GM12878 (cell line): ENCODE measurements around the gene CRIM1. TPM values are rescaled to one million over a fixed set of nuclear protein-coding genes. Genes with fewer than 3 reads are reported as not detected.
"Not testable (repeated sequence)": the region's sequence is repeated elsewhere in the genome, so short reads cannot be mapped to it uniquely, and the experiment has no call there.

Experiments
- ATAC-seq: fragments of 200-7000 bp; cut with Tn5 transposase; 3 replicates; pipeline ENCODE4 v1.9.1; 2020; ENCODE audit warnings: mild to moderate bottlenecking, moderate library complexity
- BruUV-seq: library from RNA; stranded (reverse); fragments of 400-500 nt; replicated peaks from 2 replicates; lab custom pipeline; 2021; lab: Mats Ljungman, UMichigan
- CTCF ChIA-PET: fragments of 300-600 bp; sonication (Branson Sonifier 250); formaldehyde crosslinking; extraction: SDS; loops from one replicate; lab custom pipeline; 2021; ENCODE audit warnings: inconsistent platforms; lab: Yijun Ruan, JAX
- POLR2A ChIA-PET: fragments of 350-600 bp; formaldehyde crosslinking; extraction: SDS; loops from one replicate; lab custom pipeline; 2021; ENCODE audit warnings: inconsistent platforms; lab: Charles Lee
- RAD21 ChIA-PET: fragments of 300-600 bp; sonication (Branson Sonifier 250); formaldehyde crosslinking; loops from one replicate; lab custom pipeline; 2023; ENCODE audit warnings: antibody characterized with exemption; ENCODE audit not compliant: unreplicated experiment; lab: Charles Lee
- SMC1A ChIA-PET: fragments of 300-600 bp; sonication (Branson Sonifier 250); formaldehyde crosslinking; loops from one replicate; lab custom pipeline; 2023; ENCODE audit not compliant: unreplicated experiment, uncharacterized antibody; lab: Charles Lee
- DNase-seq: peaks from one replicate; pipeline ENCODE4 v3.0.0-alpha.2; 2011; ENCODE audit warnings: low read depth, low spot score
- FAIRE-seq: peaks from 3 replicates; lab custom pipeline; 2011; peaks lifted over from hg19 to GRCh38; lab: Jason Lieb, UNC
- H2AFZ ChIP-seq: 2 replicates; pipeline ENCODE4 v1.6.0; 2011; ENCODE audit warnings: low read depth, low read length, control low read depth; ENCODE audit not compliant: control insufficient read depth
- H3K27ac ChIP-seq: 2 replicates; pipeline ENCODE4 v1.5.1; 2011; ENCODE audit warnings: control low read depth; ENCODE audit not compliant: control insufficient read depth, insufficient read depth
- H3K27me3 ChIP-seq, 2 experiments: replicated peaks in 1 of 2; 2 replicates each; pipeline versions ENCODE4 v1.6.0 to v1.6.1; 2011; ENCODE audit warnings: low read length in 1 of 2; ENCODE audit not compliant: control insufficient read depth in 2 of 2, insufficient read depth in 2 of 2
- H3K36me3 ChIP-seq, 2 experiments: 2 replicates each; pipeline ENCODE4 v1.5.1; 2011; ENCODE audit warnings: low read length in 1 of 2; ENCODE audit not compliant: control insufficient read depth in 2 of 2, insufficient read depth in 2 of 2
- H3K4me1 ChIP-seq: 2 replicates; pipeline ENCODE4 v1.6.1; 2011; ENCODE audit warnings: mild to moderate bottlenecking, low read length, moderate library complexity, mixed read lengths; ENCODE audit not compliant: control insufficient read depth, insufficient read depth
- H3K4me2 ChIP-seq: 2 replicates; pipeline ENCODE4 v1.6.0; 2011; ENCODE audit warnings: control low read depth; ENCODE audit not compliant: control insufficient read depth, insufficient read depth
- H3K4me3 ChIP-seq: fragments of 200-600 bp; sonication (generic); 2 replicates; pipeline ENCODE4 v1.5.1; 2016
- H3K79me2 ChIP-seq: 2 replicates; pipeline ENCODE4 v1.6.0; 2011; ENCODE audit warnings: low read length; ENCODE audit not compliant: control insufficient read depth, insufficient read depth
- H3K9ac ChIP-seq: 2 replicates; pipeline ENCODE4 v1.8.0; 2011; ENCODE audit warnings: low read length, control low read depth, mixed read lengths; ENCODE audit not compliant: control insufficient read depth, insufficient read depth
- H3K9me3 ChIP-seq: replicated peaks from 3 replicates; pipeline ENCODE4 v1.5.1; 2011; ENCODE audit warnings: mild to moderate bottlenecking, low read length; ENCODE audit not compliant: control insufficient read depth, insufficient read depth
- H4K20me1 ChIP-seq: 2 replicates; pipeline ENCODE4 v1.6.0; 2011; ENCODE audit not compliant: control insufficient read depth, insufficient read depth
- ATF7 ChIP-seq: fragments of 450-650 bp; IDR thresholded peaks from 2 replicates; pipeline ENCODE4 v1.6.1; 2016; ENCODE audit warnings: low read depth, mild to moderate bottlenecking
- BHLHE40 ChIP-seq, 2 experiments: fragments of 450-650 bp in 1 of 2; IDR thresholded peaks; 2 replicates each; pipeline ENCODE4 v1.6.1; 2011 to 2017; ENCODE audit warnings: low read depth in 2 of 2, borderline replicate concordance in 1 of 2, improper control_type of control experiment in 1 of 2, low read length in 1 of 2, mild to moderate bottlenecking in 1 of 2
- NR2C1 ChIP-seq: fragments of 450-650 bp; IDR thresholded peaks from 2 replicates; pipeline ENCODE4 v1.6.1; 2017; ENCODE audit warnings: antibody characterized with exemption, mild to moderate bottlenecking, moderate library complexity
- WGBS: methylation state at CpG from one replicate; pipeline ENCODE4 v1.1.6; 2016; ENCODE audit warnings: low lambda C conversion rate; ENCODE audit not compliant: insufficient replicate concordance, insufficient coverage; ENCODE audit errors: missing lambda C conversion rate; 5-methylcytosine and 5-hydroxymethylcytosine counted together
- in situ Hi-C: fragments of 300-500 bp; cut with MboI; formaldehyde crosslinking; loops from 9 replicates; pipeline ENCODE4 v1.14.3; 2018; ENCODE audit warnings: mixed read lengths
- intact Hi-C: fragments of 100-400 bp; cut with micrococcal nuclease; formaldehyde crosslinking; loops from one replicate; pipeline ENCODE4 v1.14.2; 2022; ENCODE audit not compliant: unreplicated experiment
- polyA plus RNA-seq, 11 experiments: library from polyadenylated mRNA; depleted of rRNA in 4 of 11; unstranded in 6 of 11; stranded (reverse) in 5 of 11; fragments of >200 nt; fragmentation: Nextera tagmentation in 4 of 11; fragmentation: Illumina TruSeq in 1 of 11; extraction: Ambion mirVana in 4 of 11; extraction: Trizol in 1 of 11; gene quantifications; 1 replicate in 1 of 11; 2 replicates in 10 of 11; pipeline versions ENCODE4 v1.2.1 to v1.2.3, GENCODE V29; 2011 to 2016; ENCODE audit warnings: inconsistent platforms in 2 of 11, missing spikeins in 2 of 11, low read depth in 1 of 11
- total RNA-seq, 4 experiments: library from RNA; depleted of rRNA in 3 of 4; stranded (reverse); fragments of >200 nt in 3 of 4; fragmentation: Illumina TruSeq in 1 of 4; extraction: Trizol in 1 of 4; gene quantifications; 2 replicates each; pipeline versions ENCODE4 v1.2.1 to v1.2.3, GENCODE V29; 2013 to 2021
- TF ChIP-seq, protein P1 (sequence below): IDR thresholded peaks from 2 replicates; pipeline ENCODE4 v1.6.1; 2011; ENCODE audit warnings: low read depth, low read length, improper control_type of control experiment, borderline replicate concordance

CRIM1 gene
- total and polyA plus RNA-seq, 10 of the 15 experiments (the other 5 are each of a cell fraction or from before 2014, with no cell fraction given): 0.42 to 7.4 (median 3.1) TPM

DNA sequence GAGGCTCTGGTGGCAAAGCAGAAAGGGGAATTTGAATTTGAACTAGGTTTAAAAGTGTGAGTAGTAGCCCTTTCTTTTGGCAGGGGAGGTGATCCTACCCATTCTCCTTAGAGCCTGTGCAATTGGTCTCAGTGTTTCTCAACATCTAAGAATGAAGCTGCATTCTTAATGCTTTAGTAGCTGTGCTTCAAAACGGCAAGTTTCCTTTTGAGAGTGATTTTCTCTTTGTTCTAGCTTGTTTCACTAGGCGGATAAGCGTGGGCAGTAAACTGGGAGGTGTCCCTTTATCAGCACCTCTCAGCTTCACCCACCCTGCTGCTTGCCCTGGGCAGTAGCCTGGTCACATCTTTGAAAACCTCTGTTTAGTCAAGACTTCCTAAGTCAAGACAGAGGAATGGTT is 6.7 kb downstream of the CRIM1 start:
- CTCF ChIA-PET: interaction anchor here (0.9 kb wide), 1 partner anchor 10 kb away, joined by 4 read pairs; no protein-coding TSS in a partner anchor
- TF ChIP-seq BHLHE40 (IDR thresholded peaks at IDR 0.05; ENCODE audit: borderline replicate concordance in 1 of 2, low read depth in 2 of 2, low read length in 1 of 2): no peak
- TF ChIP-seq ATF7: no peak
- TF ChIP-seq, protein P1, sequence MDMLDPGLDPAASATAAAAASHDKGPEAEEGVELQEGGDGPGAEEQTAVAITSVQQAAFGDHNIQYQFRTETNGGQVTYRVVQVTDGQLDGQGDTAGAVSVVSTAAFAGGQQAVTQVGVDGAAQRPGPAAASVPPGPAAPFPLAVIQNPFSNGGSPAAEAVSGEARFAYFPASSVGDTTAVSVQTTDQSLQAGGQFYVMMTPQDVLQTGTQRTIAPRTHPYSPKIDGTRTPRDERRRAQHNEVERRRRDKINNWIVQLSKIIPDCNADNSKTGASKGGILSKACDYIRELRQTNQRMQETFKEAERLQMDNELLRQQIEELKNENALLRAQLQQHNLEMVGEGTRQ: no peak
- TF ChIP-seq NR2C1: no peak
- intact Hi-C loops: no loop called here
- Histone ChIP-seq H3K9ac (no peak overlapping the region), H3K4me2 (no peak overlapping the region), H3K4me3 (no peak overlapping the region), H3K27ac (no peak overlapping the region), H3K27me3 (peaks cover 1 to 4% of the 10 kb centered on the region in 2 experiments; a peak in 3 of 4 replicates), H2AFZ (no peak overlapping the region), H4K20me1 (no peaks in the 10 kb centered on the region), H3K4me1 (no peaks in the 10 kb centered on the region; the same call in 1 of the 2 replicates), H3K79me2 (no peaks in the 10 kb centered on the region), H3K9me3 (no peaks in the 10 kb centered on the region), H3K36me3 (no peaks in the 10 kb centered on the region)
- RAD21 ChIA-PET: no interaction called here
- 34% methylated on average over 3 of the region's 3 CpGs for WGBS
- no peak for FAIRE-seq
- POLR2A ChIA-PET: no interaction called here
- DNase-seq: no peak
- no peak for ATAC-seq
- SMC1A ChIA-PET: interaction anchor here (1.0 to 1.1 kb wide), 2 partner anchors 26 to 139 kb away, joined by 3 to 4 read pairs; no protein-coding TSS in a partner anchor
- in situ Hi-C loops: no loop called here
- no TSS peak for BruUV-seq

DNA sequence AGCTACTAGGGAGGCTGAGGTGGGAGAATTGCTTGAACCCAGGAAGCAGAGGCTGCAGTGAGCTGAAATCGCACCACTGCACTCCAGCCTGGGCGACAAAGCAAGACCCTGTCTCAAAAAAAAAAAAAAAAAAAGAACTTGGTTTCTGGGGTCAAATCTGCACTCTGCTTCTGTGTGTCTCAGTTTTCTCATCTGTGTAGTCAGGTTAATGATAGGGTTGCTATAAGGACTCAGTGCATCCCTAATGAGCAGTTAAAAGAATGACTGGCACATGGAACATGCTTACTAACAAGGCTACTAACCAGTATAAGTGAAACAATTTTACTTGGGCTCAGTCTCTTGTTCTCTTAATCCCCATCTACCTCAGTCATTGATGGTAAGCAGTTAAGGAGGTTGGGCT is 7.5 kb downstream of the CRIM1 start:
- H3K4me1 ChIP-seq, H2AFZ ChIP-seq, intact Hi-C loops, in situ Hi-C loops, H3K27me3 ChIP-seq, H3K4me2 ChIP-seq, H3K4me3 ChIP-seq, DNase-seq, FAIRE-seq, H3K36me3 ChIP-seq, BruUV-seq, H4K20me1 ChIP-seq, H3K27ac ChIP-seq, POLR2A ChIA-PET, H3K9ac ChIP-seq, H3K79me2 ChIP-seq, H3K9me3 ChIP-seq, ATAC-seq, RAD21 ChIA-PET: not testable (repeated sequence)
- WGBS: no CpG with 5 or more reads among the region's 2 CpGs
- ChIA-PET SMC1A (interaction anchor here (0.6 kb wide), 1 partner anchor 10 kb away, joined by 3 read pairs; no protein-coding TSS in a partner anchor), CTCF (interaction anchor here (2.0 kb wide), 1 partner anchor 10 kb away, joined by 8 read pairs; no protein-coding TSS in a partner anchor)
